ENCODE data around the gene RPL5. TPM values are rescaled to one million over a fixed set of nuclear protein-coding genes. Genes with fewer than 3 reads are reported as not detected.

RPL5 gene
- total and polyA plus RNA-seq, 9 of the 15 experiments (the other 6 are each of a cell fraction or from before 2014, with no cell fraction given), result 1,467 to 4,252 (median 2,454) TPM

GRCh38 chr1:92784021-92784638 lies 47.7 kb upstream of the RPL5 start (continued):
- TF ChIP-seq THRA (IDR thresholded peaks at IDR 0.05) (no peak), SFPQ (IDR thresholded peaks at IDR 0.05; ENCODE audit: low read depth, low read length) (no peak), ZNF24 (IDR thresholded peaks at IDR 0.05) (no peak), PHF20 (IDR thresholded peaks at IDR 0.05; ENCODE audit: partially characterized antibody) (peak; percentile 6), BRCA1 (IDR thresholded peaks at IDR 0.05) (no peak), BRCA1 (CRISPR knock-in tag; IDR thresholded peaks at IDR 0.05) (no peak)

All from K562 (cell line).